NOMO-1 treated with DMSO at 0.1 percent for 48 hours (cell line): Measurements from ENCODE around the gene SPAAR.
A peak's percentile ranks its signal among the peaks of the same experiment; 100 is the strongest.

ENCODE experiments used
- DNase-seq: peaks from one replicate; lab custom pipeline; 2025; ENCODE audit not compliant: unreplicated experiment; lab: John Stamatoyannopoulos, UW

SPAAR gene

GRCh38 chr9:35945341-35946018 lies 36.2 kb downstream of the SPAAR start:
- DNase-seq: peak; percentile 72

- no peak for DNase-seq
These were observed 39.2 kb downstream of the SPAAR start for GRCh38 chr9:35948451-35948850.

- DNase-seq: no peak
These were observed 39.6 kb downstream of the SPAAR start for GRCh38 chr9:35948901-35949318.

DNA sequence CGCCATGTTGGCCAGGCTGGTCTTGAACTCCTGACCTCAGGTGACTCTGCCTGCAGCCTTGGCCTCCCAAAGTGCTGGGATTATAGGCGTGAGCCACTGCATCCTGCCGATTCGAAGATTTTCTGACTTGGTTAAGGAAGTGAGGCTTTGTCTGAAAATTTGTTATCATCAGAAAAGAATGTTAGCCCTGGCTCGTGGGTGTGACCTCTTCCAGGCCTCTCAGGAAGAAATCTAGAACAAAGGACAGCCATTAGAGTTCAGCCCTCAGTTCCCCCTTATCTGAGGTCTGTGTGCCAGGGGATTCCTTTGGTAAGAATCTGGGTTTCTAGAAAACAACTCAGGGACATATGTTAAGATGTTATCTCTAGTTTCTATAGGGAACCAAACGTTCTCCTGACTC lies 42.4 kb downstream of the SPAAR start:
- no peak for DNase-seq

DNA sequence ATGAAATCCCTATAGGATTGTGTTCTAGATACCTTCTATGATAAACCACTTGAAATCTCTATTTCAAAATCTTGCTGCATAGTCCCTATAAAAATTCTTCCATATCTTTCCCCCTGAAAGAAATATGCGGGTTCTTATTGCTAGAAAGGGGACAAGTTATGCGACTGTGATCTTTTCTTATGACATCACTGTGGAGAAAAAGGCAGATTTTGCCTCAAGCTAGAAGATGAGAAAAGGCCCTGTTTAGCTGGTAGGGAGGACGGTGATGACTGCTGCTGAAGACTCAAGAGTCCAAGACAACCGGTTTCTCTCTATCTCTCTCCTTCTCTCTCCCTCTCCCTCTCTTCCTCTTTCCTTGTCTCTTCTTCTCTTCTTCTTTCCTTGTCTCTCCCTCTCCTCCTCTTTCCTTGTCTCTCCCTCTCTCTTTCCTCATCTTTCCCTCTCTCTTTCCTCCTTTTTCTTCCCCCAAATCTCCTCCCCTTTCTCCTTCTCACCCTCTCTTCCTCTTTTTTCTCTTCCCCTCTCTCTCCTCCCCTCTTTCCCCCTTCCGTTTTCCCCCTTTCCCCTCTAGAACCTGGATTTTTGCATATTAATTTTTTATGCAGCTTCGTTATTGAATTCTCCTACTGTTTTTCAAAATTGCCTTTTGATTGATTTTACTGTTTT lies 43.4 kb downstream of the SPAAR start:
- DNase-seq: no peak

- peak; percentile 92 for DNase-seq
These were observed 45.8 kb downstream of the SPAAR start for GRCh38 chr9:35954942-35955546.

- no peak for DNase-seq
These were observed 47.4 kb downstream of the SPAAR start for GRCh38 chr9:35956651-35957050.

- peak; percentile 14 for DNase-seq
These were observed 49.0 kb downstream of the SPAAR start, which contains the start of gene OR2S2 for GRCh38 chr9:35958104-35958837. Gene OR2S2 (minus strand): TSS chr9:35958154. CDS start chr9:35958098, 56 bp downstream.

- DNase-seq: no peak
These were observed 50.9 kb downstream of the SPAAR start for GRCh38 chr9:35960039-35960655.
